Measurements from ENCODE around the gene MCF2L2. TPM values are rescaled to one million over a fixed set of nuclear protein-coding genes. Genes with fewer than 3 reads are reported as not detected.

The MCF2L2 gene
- total and polyA plus RNA-seq, 9 of the 15 experiments (the other 6 are each of a cell fraction or from before 2014, with no cell fraction given) = 0.56 to 4.2 (median 3.0) TPM

- TF ChIP-seq, protein P1, sequence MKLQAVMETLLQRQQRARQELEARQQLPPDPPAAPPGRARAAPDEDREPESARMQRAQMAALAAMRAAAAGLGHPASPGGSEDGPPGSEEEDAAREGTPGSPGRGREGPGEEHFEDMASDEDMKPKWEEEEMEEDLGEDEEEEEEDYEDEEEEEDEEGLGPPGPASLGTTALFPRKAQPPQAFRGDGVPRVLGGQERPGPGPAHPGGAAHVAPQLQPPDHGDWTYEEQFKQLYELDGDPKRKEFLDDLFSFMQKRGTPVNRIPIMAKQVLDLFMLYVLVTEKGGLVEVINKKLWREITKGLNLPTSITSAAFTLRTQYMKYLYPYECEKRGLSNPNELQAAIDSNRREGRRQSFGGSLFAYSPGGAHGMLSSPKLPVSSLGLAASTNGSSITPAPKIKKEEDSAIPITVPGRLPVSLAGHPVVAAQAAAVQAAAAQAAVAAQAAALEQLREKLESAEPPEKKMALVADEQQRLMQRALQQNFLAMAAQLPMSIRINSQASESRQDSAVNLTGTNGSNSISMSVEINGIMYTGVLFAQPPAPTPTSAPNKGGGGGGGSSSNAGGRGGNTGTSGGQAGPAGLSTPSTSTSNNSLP (IDR thresholded peaks at IDR 0.05; ENCODE audit: borderline replicate concordance, low read depth, low read length) = 0 out of 2 replicates have a peak, but pooled peaks have one; percentile 31
- TF ChIP-seq EZH2 (IDR thresholded peaks at IDR 0.05; ENCODE audit: borderline replicate concordance, low read depth, low read length) = no peak
- TF ChIP-seq TCFL5 (CRISPR knock-in tag; conservative IDR thresholded peaks at IDR 0.05) = no peak
- no peak for TF ChIP-seq NR2C1 (IDR thresholded peaks at IDR 0.05)
- TF ChIP-seq NR2C1 (tag; IDR thresholded peaks at IDR 0.05) = no peak
- no peak for TF ChIP-seq SREBF2 (CRISPR knock-in tag; IDR thresholded peaks at IDR 0.05)
- TF ChIP-seq ZNF140 (CRISPR knock-in tag; IDR thresholded peaks at IDR 0.05) = no peak
- peak; percentile 87 for TF ChIP-seq EP300 (IDR thresholded peaks at IDR 0.05; ENCODE audit: low read length)
- TF ChIP-seq KLF16 (IDR thresholded peaks at IDR 0.05) = no peak
- TF ChIP-seq SFPQ (IDR thresholded peaks at IDR 0.05; ENCODE audit: low read depth, low read length) = no peak
- peak; percentile 45; the same call in 1 of the 2 replicates for TF ChIP-seq CREM (IDR thresholded peaks at IDR 0.05; ENCODE audit: low read depth)
- no peak for TF ChIP-seq POLR2H (tag; IDR thresholded peaks at IDR 0.05; ENCODE audit: low read depth)
- TF ChIP-seq ADNP (tag; IDR thresholded peaks at IDR 0.05) = peak; percentile 49; the same call in 1 of the 2 replicates
- peak in 1 of 2 experiments; percentile 39; a peak in 1 of 4 replicates for TF ChIP-seq TBL1XR1 (IDR thresholded peaks at IDR 0.05; ENCODE audit: low read length in 2 of 2)
- no peak for TF ChIP-seq ZNF311 (CRISPR knock-in tag; IDR thresholded peaks at IDR 0.05)
- TF ChIP-seq CGGBP1 (CRISPR knock-in tag; IDR thresholded peaks at IDR 0.05) = no peak
- TF ChIP-seq SIN3B (IDR thresholded peaks at IDR 0.05; ENCODE audit: low read depth) = no peak
- TF ChIP-seq ZNF76 (CRISPR knock-in tag; IDR thresholded peaks at IDR 0.05; ENCODE audit: borderline replicate concordance) = no peak
- peak; percentile 61; the same call in 1 of the 2 replicates for TF ChIP-seq FOXM1 (IDR thresholded peaks at IDR 0.05; ENCODE audit: low read depth)
- TF ChIP-seq FOXM1 (CRISPR knock-in tag; IDR thresholded peaks at IDR 0.05; ENCODE audit: low read depth) = no peak
- TF ChIP-seq HOXB6 (CRISPR knock-in tag; IDR thresholded peaks at IDR 0.05; ENCODE audit: borderline replicate concordance) = no peak
- no peak for TF ChIP-seq NRF1 (conservative IDR thresholded peaks at IDR 0.05 in 1 of 2, IDR thresholded peaks at IDR 0.05 in 1 of 2)
- no peak; the same call in 1 of the 2 replicates for TF ChIP-seq EHMT2 (IDR thresholded peaks at IDR 0.05)
- TF ChIP-seq FOXA1 (IDR thresholded peaks at IDR 0.05; ENCODE audit: borderline replicate concordance) = no peak
- TF ChIP-seq ZNF444 (CRISPR knock-in tag; IDR thresholded peaks at IDR 0.05) = no peak
- no peak for TF ChIP-seq BMI1 (IDR thresholded peaks at IDR 0.05; ENCODE audit: low read length)
Measured at GRCh38 chr3:183410280-183410679, 18.1 kb downstream of the MCF2L2 start (continued).
